Measurements from ENCODE around the gene PRKN.

DNA sequence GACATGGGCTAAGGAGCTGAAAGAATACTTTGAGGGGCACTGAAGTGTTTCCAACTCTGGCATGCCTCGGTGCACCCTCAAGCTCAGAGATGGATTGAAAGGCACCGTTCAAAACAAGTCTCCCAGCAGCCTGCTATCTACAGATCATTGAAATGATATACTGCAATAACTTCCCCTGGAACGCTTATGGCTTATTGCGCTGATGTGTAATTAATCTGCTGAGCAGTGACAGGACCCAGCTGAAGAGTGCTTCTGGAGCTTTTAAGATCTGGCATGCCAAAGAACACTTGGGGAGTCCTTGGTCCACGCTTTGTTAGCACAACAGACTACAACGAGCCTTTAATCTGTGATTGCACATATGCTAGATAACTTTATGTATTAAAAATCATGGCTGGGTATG, 708.2 kb downstream of the PRKN start:
- TF ChIP-seq EZH2phosphoT487 (IDR thresholded peaks at IDR 0.05; ENCODE audit: insufficient read depth, low read depth) (no peak), EZH2 (IDR thresholded peaks at IDR 0.05; ENCODE audit: insufficient read depth, poor library complexity, severe bottlenecking) (no peak)
